Ovary (tissue), 9 donors: ENCODE results near the gene FBXL22. TPM values are rescaled to one million over a fixed set of nuclear protein-coding genes. Genes with fewer than 3 reads are reported as not detected.
"Not testable (repeated sequence)": the region's sequence is repeated elsewhere in the genome, so short reads cannot be mapped to it uniquely, and the experiment has no call there.

Experiments
- DNase-seq, 5 donors: peaks; one replicate each; pipeline ENCODE4 v3.0.0-alpha.2; 2019 to 2020
- H3K27ac ChIP-seq, 2 donors: fragments of 200-600 bp; one replicate each; pipeline versions ENCODE4 v1.5.1 to v1.8.0; 2019 to 2022
- H3K27me3 ChIP-seq: fragments of 200-600 bp; one replicate; pipeline ENCODE4 v1.8.0; 2022
- H3K36me3 ChIP-seq: fragments of 200-600 bp; sonication (generic); one replicate; pipeline ENCODE4 v1.5.1; 2019
- H3K4me1 ChIP-seq: one replicate; pipeline ENCODE4 v1.8.1; 2013; ENCODE audit warnings: mild to moderate bottlenecking, moderate library complexity; ENCODE audit not compliant: insufficient read depth
- H3K4me3 ChIP-seq: fragments of 200-600 bp; sonication (generic); one replicate; pipeline ENCODE4 v1.5.1; 2017
- H3K9me3 ChIP-seq, 2 donors: fragments of 200-600 bp in 1 of 2; sonication (generic) in 1 of 2; one replicate each; pipeline versions ENCODE4 v1.5.1 to v1.8.1; 2013 to 2019; ENCODE audit warnings: mild to moderate bottlenecking in 1 of 2, moderate library complexity in 1 of 2
- EP300 ChIP-seq: sonication (generic); formaldehyde crosslinking; IDR thresholded peaks from one replicate; pipeline ENCODE4 v1.6.1; 2017; ENCODE audit warnings: antibody characterized with exemption
- POLR2A ChIP-seq: fragments of 450-650 bp; IDR thresholded peaks from one replicate; pipeline ENCODE4 v1.6.1; 2017; ENCODE audit warnings: antibody characterized with exemption, mild to moderate bottlenecking, moderate library complexity
- WGBS, 3 donors: extraction: QIAGEN DNeasy Blood & Tissue Kit in 1 of 3; methylation state at CpG; one replicate each; pipeline versions ENCODE4 v1.1.5 to v1.1.7; 2013 to 2017; 5-methylcytosine and 5-hydroxymethylcytosine counted together
- intact Hi-C, 4 donors: fragments of 100-400 bp; cut with DNase I; formaldehyde crosslinking; loops; one replicate each; pipeline versions ENCODE4 v1.11.0 to v1.15.1; 2022 to 2023
- polyA plus RNA-seq, 2 donors: library from polyadenylated mRNA; stranded (reverse); fragments of 200-250 nt in 1 of 2; fragments of 350-450 nt in 1 of 2; fragmentation: Illumina TruSeq in 1 of 2; extraction: RNeasy Lipid Tissue Mini Kit (QIAGEN cat#74804) in 1 of 2; gene quantifications; one replicate each; pipeline ENCODE4 v1.2.3, GENCODE V29; 2013 to 2014
- total RNA-seq, 7 donors: library from RNA; depleted of rRNA in 2 of 7; stranded (reverse); fragments of >200 nt in 2 of 7; fragmentation: NEBNext Ultra II Directional in 3 of 7; extraction: Animal tissue kit (Norgen Biotek cat#: 25700) in 3 of 7; gene quantifications; one replicate each; pipeline versions ENCODE4 v1.1.0 to v1.2.4, GENCODE V29; 2016 to 2023
- TF ChIP-seq, protein P1 (sequence below), 3 donors: fragments of 450-650 bp in 2 of 3; fragments of 200-600 bp in 1 of 3; IDR thresholded peaks; one replicate each; pipeline versions ENCODE4 v1.5.1 to v1.8.0; 2016 to 2022; ENCODE audit warnings: antibody characterized with exemption in 3 of 3, mild to moderate bottlenecking in 1 of 3
- donor health status: DM: no; HTN: no; CAD: no; lungs with moderate emphysema.
- donor health status: DM: no; HTN: no; CAD: no.
- donor health status: Bipolar disorder and iron deficiency.
- donor health status: DM: yes; HTN: yes; CAD: no.
- donor health status: DM: no; HTN: no; CAD: no.
- donor health status: DM: yes; HTN: yes; CAD: no.

The FBXL22 gene
- total and polyA plus RNA-seq, 9 donors = 0.48 to 27.5 (median 5.3) TPM

DNA sequence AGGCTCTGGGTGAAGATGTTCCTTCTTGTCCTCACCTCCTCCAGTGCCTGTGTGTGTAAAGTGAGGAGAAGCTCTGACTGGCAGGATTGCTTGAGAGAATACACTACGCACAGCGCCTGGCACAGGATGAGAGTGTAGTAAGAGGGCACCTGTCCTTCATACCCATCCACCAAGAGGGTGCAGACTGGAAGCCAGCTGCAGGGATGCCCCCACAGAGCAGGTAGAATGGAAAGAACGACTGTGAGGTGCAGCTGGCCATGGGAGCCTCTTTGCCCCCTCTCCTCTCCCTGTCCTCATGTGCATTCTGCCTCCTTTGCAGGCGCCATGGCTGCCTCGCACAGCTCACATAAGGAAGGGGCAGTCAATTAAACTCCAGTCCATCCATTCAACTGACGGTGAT, 12.3 kb downstream of the FBXL22 start:
- no peak for DNase-seq
- no peaks in the 10 kb centered on the region for H3K36me3 ChIP-seq
- H3K27ac ChIP-seq = no peak overlapping the region
- no peaks in the 10 kb centered on the region for H3K9me3 ChIP-seq
- H3K4me1 ChIP-seq = peaks cover 4% of the 10 kb centered on the region
- intact Hi-C loops = loop anchor here in 2 of 4 donors (10.0 kb wide), 2 partner anchors 105 to 115 kb away; partner anchors contain the start of gene USP3 (in 1 of the 2)
- H3K27me3 ChIP-seq = no peaks in the 10 kb centered on the region
- no peak for TF ChIP-seq POLR2A
- 90 to 93% (median 90%) methylated on average over 6 of the region's 6 CpGs for WGBS, 3 donors
- no peak overlapping the region for H3K4me3 ChIP-seq

DNA sequence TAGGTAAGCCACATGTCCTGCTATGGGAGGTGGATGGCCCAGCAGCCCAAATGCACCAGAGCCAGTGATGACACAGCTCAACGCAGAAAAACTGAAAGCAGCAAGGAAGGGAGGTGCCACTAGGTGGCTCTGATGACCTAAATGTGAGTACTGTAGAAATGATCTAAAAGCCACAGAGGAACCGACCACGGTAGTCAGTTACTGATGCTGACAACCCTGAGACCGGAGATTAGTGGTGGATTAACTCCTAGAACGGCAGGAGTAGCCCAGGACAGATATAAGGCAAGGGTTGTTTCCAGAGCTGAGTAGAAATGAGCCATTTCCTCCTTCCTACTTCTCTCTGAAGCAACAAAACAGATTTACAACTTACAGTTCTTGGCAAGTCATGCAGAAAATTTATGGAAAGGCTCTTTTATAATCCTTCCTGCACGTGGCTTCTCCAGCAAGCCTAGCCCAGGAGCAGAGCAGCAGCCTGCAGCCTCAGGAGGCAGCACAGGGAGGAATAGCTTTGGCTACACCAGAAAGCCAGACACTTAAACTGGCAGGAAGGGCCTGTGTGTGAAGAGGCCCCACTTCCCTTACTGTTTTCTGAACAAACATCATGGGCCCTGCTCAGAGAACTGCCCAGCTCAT, 13.1 kb downstream of the FBXL22 start:
- no peak overlapping the region for H3K4me3 ChIP-seq
- WGBS, 3 donors = 1 to 2% (median 1%) methylated on average over 6 of the region's 6 CpGs
- H3K36me3 ChIP-seq = no peaks in the 10 kb centered on the region
- TF ChIP-seq, protein P1, sequence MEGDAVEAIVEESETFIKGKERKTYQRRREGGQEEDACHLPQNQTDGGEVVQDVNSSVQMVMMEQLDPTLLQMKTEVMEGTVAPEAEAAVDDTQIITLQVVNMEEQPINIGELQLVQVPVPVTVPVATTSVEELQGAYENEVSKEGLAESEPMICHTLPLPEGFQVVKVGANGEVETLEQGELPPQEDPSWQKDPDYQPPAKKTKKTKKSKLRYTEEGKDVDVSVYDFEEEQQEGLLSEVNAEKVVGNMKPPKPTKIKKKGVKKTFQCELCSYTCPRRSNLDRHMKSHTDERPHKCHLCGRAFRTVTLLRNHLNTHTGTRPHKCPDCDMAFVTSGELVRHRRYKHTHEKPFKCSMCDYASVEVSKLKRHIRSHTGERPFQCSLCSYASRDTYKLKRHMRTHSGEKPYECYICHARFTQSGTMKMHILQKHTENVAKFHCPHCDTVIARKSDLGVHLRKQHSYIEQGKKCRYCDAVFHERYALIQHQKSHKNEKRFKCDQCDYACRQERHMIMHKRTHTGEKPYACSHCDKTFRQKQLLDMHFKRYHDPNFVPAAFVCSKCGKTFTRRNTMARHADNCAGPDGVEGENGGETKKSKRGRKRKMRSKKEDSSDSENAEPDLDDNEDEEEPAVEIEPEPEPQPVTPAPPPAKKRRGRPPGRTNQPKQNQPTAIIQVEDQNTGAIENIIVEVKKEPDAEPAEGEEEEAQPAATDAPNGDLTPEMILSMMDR (IDR thresholded peaks at IDR 0.05) = peak; percentile 12 to 60 (median 56)
- TF ChIP-seq EP300 = no peak
- peak; percentile 46 to 74 (median 64) for DNase-seq
- intact Hi-C loops = no loop called here
- H3K9me3 ChIP-seq = no peaks in the 10 kb centered on the region
- peak overlapping the region in 1 of 2 donors; percentile 1 for H3K27ac ChIP-seq
- peaks cover 4% of the 10 kb centered on the region for H3K4me1 ChIP-seq
- no peaks in the 10 kb centered on the region for H3K27me3 ChIP-seq

DNA sequence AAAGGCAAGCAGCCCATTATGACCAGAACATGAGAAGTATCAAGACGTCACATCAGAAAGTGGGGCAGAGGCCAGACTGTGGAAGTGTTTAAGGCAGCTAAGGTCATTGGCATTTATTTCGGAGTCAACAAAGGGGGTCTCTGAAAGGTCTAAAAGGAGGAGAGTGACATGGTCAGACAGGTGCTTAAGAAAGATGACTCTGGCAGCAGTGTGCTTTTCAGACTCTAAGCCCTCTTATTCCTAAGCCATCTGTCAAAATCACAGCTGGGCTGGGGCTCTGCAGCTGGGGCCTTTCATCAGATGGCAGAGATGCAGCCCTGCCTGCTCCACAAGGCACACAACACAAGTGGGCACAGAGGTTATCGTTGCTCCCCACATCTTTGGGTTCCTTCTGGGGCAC, 14.0 kb downstream of the FBXL22 start:
- H3K4me1 ChIP-seq = peaks cover 4% of the 10 kb centered on the region
- no peaks in the 10 kb centered on the region for H3K9me3 ChIP-seq
- no peak overlapping the region for H3K4me3 ChIP-seq
- WGBS, 3 donors = 66 to 83% (median 76%) methylated on average over 3 of the region's 3 CpGs
- intact Hi-C loops = no loop called here
- no peaks in the 10 kb centered on the region for H3K36me3 ChIP-seq
- TF ChIP-seq EP300 (no peak), POLR2A (no peak)
- TF ChIP-seq, protein P1 (IDR thresholded peaks at IDR 0.05) = no peak
- DNase-seq = no peak
- H3K27me3 ChIP-seq = no peaks in the 10 kb centered on the region
- H3K27ac ChIP-seq = no peak overlapping the region

DNA sequence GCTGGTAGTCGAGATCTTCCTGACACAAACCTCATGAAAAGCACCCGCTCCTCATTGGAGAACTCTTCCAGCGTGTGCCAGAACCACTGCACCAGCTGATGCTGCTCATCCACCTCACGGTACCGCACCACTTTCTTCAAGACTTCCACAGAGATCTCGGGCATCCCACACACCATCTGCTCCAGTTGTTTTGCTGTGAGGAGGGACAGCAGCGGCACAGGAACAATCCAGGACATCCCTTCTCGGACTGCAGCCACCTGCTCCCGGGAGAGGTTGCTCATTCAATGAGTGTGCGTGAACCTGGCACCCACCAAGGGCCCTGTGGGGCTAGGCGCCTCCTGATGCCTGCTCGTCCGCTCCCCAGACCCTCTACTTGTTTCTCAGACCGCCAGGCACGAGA, 15.1 kb downstream of the FBXL22 start:
- WGBS, 3 donors = 88 to 94% (median 92%) methylated on average over 15 of the region's 15 CpGs

DNA sequence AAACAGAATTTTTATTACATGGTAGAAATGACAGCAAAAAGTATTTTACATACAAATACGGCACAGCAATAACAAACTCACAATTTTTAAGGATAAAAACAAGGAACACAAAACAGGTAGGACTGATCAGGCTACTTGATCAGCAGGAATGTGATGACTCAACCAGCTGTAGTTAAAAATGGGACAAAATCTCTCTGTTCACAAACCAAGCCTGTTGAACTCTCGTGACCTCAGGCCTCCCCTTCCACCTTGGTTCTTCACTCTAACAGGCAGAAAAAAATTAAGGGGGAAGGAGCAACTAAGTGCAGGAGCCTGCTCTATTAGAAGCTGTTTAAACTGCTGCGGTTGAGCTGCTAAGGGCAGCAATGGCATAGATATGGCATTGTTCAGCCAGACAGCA, 18.7 kb downstream of the FBXL22 start:
- Histone ChIP-seq H3K27ac (no peak overlapping the region), H3K36me3 (no peaks in the 10 kb centered on the region), H3K4me3 (no peak overlapping the region), H3K9me3 (no peaks in the 10 kb centered on the region), H3K27me3 (no peaks in the 10 kb centered on the region), H3K4me1 (no peaks in the 10 kb centered on the region)
- DNase-seq = no peak
- intact Hi-C loops = no loop called here
- 94 to 98% (median 98%) methylated on average over 3 of the region's 3 CpGs for WGBS, 3 donors
- TF ChIP-seq, protein P1 (IDR thresholded peaks at IDR 0.05) = no peak
- TF ChIP-seq EP300 (no peak), POLR2A (no peak)

More for the DNA sequence above, 15.1 kb downstream of the FBXL22 start:
- no peaks in the 10 kb centered on the region for H3K27me3 ChIP-seq
- H3K36me3 ChIP-seq = no peaks in the 10 kb centered on the region
- no peak overlapping the region for H3K4me3 ChIP-seq
- no peak for DNase-seq
- H3K4me1 ChIP-seq = peaks cover 4% of the 10 kb centered on the region
- no peak overlapping the region for H3K27ac ChIP-seq
- TF ChIP-seq, protein P1 (IDR thresholded peaks at IDR 0.05) = no peak
- TF ChIP-seq POLR2A = no peak
- no peak for TF ChIP-seq EP300
- no peaks in the 10 kb centered on the region for H3K9me3 ChIP-seq
- intact Hi-C loops = no loop called here

DNA sequence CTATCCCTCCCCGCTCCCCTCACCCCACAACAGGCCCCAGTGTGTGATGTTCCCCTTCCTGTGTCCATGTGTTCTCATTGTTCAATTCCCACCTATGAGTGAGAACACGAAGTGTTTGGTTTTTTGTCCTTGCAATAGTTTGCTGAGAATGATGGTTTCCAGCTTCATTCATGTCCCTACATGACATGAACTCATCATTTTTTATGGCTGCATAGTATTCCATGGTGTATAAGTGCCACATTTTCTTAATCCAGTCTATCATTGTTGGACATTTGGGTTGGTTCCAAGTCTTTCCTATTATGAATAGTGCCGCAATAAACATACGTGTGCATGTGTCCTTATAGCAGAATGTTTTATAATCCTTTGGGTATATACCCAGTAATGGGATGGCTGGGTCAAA, 20.0 kb downstream of the FBXL22 start:
- H3K27me3 ChIP-seq, intact Hi-C loops, DNase-seq, H3K36me3 ChIP-seq, H3K27ac ChIP-seq, H3K9me3 ChIP-seq, H3K4me1 ChIP-seq, H3K4me3 ChIP-seq: not testable (repeated sequence)
- 97 to 99% (median 98%) methylated on average over 4 of the region's 4 CpGs for WGBS, 3 donors

DNA sequence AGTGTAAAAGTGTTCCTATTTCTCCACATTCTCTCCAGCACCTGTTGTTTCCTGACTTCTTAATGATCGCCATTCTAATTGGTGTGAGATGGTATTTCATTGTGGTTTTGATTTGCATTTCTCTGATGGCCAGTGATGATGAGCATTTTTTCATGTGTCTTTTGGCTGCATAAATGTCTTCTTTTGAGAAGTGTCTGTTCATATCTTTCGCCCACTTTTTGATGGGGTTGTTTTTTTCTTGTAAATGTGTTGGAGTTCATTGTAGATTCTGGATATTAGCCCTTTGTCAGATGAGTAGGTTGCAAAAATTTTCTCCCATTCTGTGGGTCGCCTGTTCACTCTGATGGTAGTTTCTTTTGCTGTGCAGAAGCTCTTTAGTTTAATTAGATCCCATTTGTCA, 20.4 kb downstream of the FBXL22 start:
- 97 to 100% (median 97%) methylated on average over 2 to 3 of the region's 3 CpGs for WGBS, 3 donors
- H3K27me3 ChIP-seq, H3K4me3 ChIP-seq, H3K9me3 ChIP-seq, H3K36me3 ChIP-seq, DNase-seq, H3K27ac ChIP-seq, H3K4me1 ChIP-seq, intact Hi-C loops: not testable (repeated sequence)

DNA sequence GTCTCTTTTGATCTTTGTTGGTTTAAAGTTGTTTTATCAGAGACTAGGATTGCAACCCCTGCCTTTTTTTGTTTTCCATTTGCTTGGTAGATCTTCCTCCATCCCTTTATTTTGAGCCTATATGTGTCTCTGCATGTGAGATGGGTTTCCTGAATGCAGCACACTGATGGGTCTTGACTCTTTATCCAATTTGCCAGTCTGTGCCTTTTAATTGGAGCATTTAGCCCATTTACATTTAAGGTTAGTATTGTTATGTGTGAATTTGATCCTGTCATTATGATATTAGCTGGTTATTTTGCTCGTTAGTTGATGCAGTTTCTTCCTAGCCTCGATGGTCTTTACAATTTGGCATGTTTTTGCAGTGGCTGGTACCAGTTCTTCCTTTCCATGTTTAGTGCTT, 23.6 kb downstream of the FBXL22 start:
- not testable (repeated sequence) for DNase-seq, H3K27ac ChIP-seq, H3K36me3 ChIP-seq, H3K9me3 ChIP-seq, H3K4me3 ChIP-seq, H3K27me3 ChIP-seq, H3K4me1 ChIP-seq
- WGBS, 3 donors = no CpG with 5 or more reads among the region's 2 CpGs
- intact Hi-C loops = loop anchor here in 1 of 4 donors (10.0 kb wide), 1 partner anchor 444 kb away; no protein-coding TSS in a partner anchor
